T-helper 1 cell treated with Interleukin-12 subunit alpha and Interleukin-12 subunit beta and Interleukin-4 antibody, amounts not matched to agents 30 μg/mL and 1 μg/mL, for 36 hours (primary cell): ENCODE data around the gene RAPGEF3.
A peak's percentile ranks its signal among the peaks of the same experiment; 100 is the strongest.

Experiments used
- H3K27ac Mint-ChIP-seq: one replicate; pipeline ENCODE4 v1.8.0; 2021; ENCODE audit warnings: mild to moderate bottlenecking, mixed read lengths
- H3K27me3 Mint-ChIP-seq: one replicate; pipeline ENCODE4 v1.8.0; 2021; ENCODE audit warnings: low read depth, mixed read lengths
- H3K36me3 Mint-ChIP-seq: one replicate; pipeline ENCODE4 v1.8.0; 2021; ENCODE audit warnings: low read depth, mixed read lengths
- H3K4me1 Mint-ChIP-seq: one replicate; pipeline ENCODE4 v1.8.0; 2021; ENCODE audit warnings: low read depth, mixed read lengths
- H3K4me3 Mint-ChIP-seq: one replicate; pipeline ENCODE4 v1.8.0; 2021; ENCODE audit warnings: mild to moderate bottlenecking, moderate library complexity, mixed read lengths
- H3K9me3 Mint-ChIP-seq: one replicate; pipeline ENCODE4 v1.8.0; 2021; ENCODE audit warnings: mixed read lengths

RAPGEF3 gene, protein sequence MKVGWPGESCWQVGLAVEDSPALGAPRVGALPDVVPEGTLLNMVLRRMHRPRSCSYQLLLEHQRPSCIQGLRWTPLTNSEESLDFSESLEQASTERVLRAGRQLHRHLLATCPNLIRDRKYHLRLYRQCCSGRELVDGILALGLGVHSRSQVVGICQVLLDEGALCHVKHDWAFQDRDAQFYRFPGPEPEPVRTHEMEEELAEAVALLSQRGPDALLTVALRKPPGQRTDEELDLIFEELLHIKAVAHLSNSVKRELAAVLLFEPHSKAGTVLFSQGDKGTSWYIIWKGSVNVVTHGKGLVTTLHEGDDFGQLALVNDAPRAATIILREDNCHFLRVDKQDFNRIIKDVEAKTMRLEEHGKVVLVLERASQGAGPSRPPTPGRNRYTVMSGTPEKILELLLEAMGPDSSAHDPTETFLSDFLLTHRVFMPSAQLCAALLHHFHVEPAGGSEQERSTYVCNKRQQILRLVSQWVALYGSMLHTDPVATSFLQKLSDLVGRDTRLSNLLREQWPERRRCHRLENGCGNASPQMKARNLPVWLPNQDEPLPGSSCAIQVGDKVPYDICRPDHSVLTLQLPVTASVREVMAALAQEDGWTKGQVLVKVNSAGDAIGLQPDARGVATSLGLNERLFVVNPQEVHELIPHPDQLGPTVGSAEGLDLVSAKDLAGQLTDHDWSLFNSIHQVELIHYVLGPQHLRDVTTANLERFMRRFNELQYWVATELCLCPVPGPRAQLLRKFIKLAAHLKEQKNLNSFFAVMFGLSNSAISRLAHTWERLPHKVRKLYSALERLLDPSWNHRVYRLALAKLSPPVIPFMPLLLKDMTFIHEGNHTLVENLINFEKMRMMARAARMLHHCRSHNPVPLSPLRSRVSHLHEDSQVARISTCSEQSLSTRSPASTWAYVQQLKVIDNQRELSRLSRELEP

DNA sequence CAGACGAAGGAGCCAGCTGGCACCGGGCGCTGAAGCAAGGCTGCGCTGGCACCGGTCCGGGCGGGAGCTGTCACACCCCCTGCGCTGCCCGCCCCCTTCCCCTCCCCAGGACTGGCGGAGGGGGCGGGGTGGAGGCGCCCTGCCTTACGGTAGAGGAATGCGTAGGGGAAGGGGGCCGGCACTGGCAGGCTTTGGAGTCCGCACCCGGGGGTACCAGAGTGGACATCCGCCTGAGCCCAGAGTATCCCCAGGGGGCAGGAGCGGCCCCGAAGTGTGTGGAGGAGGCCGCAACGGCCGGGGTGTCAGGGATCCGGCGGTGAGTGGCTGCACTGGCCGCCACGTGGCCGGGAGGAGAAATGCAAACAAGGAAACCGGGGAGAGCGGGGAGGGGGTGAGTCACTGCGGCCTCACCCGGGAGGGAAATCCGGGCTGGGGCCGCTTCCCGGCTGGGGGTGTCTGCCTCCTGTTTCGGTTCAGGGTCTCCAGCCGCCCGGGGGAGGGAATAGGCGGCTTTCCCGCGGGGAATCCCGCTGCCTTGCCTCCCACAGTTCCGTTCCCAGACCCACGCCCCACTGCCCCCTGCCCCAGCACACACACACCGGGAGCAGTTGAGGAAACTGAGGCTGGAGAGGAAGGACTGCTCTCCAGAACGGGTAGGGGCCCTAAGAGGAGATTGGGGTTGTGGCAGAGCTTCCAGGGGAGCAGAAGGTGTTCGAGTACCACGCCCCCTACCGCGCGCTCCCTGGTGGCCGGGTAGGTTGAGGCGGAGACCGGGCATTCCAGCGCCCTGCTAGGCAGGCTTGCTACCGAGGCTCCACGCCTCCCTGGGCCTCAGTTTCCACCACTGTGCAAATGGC lies at the start of gene RAPGEF3:
TSS of gene RAPGEF3 (minus strand) at position 47 of the 857 bp plus-strand sequence. CDS start 324 bp downstream, outside the sequence.
- Mint-ChIP-seq H3K27ac (no peak within 1 kb of the TSS), H3K36me3 (no peaks in the 10 kb centered on the region), H3K9me3 (no peaks in the 10 kb centered on the region), H3K4me3 (peak within 1 kb of the TSS; percentile 67), H3K4me1 (peaks cover 37% of the 10 kb centered on the region), H3K27me3 (no peaks in the 10 kb centered on the region)

DNA sequence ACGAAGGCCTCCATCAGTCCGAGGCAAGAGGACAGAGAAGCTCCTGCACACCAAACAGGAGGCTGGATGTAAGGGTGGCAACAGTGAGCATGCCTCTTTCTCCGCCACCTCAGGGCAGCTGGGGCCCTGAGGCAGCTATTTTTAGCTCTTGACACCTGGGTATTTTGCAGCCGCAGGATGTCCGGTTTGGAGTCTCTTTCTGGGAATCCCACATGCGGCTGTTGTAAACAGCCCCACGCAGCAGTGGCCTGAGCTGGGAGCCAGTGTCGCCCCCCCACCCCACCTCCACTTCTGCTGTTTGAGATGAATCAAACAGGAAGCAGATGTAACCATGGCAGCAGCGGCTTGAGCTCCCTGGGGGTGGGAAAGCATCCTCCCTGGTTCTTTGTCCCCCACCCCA lies 49.4 kb upstream of the RAPGEF3 start:
- H3K9me3 Mint-ChIP-seq, result no peaks in the 10 kb centered on the region
- peaks cover 35% of the 10 kb centered on the region for H3K36me3 Mint-ChIP-seq
- peak overlapping the region; percentile 81 for H3K4me3 Mint-ChIP-seq
- H3K27me3 Mint-ChIP-seq, result no peaks in the 10 kb centered on the region
- peaks cover 85% of the 10 kb centered on the region for H3K4me1 Mint-ChIP-seq
- H3K27ac Mint-ChIP-seq, result peak overlapping the region; percentile 95

DNA sequence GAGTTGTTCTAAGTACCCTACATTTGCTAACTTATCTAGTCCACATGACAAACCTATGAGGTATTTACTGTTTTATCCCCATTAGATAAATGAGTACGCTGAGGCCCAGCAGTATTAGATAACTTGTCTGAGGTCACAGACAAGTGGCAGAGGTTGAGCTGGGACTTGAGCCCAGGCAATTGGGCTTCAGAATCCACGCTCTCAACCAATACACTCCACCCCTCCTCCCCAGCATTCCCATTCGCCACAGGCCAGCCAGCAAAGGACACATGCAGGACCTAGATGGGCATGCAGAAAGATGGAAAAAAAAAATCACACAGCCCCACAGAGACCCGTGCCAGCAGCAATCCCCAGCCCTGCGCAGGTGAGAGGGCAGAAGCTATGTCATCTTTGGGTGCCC lies 48.7 kb upstream of the RAPGEF3 start:
- Mint-ChIP-seq H3K9me3 (no peaks in the 10 kb centered on the region), H3K36me3 (peaks cover 35% of the 10 kb centered on the region), H3K4me1 (peaks cover 90% of the 10 kb centered on the region), H3K4me3 (peak overlapping the region; percentile 81), H3K27me3 (no peaks in the 10 kb centered on the region), H3K27ac (peak overlapping the region; percentile 95)

DNA sequence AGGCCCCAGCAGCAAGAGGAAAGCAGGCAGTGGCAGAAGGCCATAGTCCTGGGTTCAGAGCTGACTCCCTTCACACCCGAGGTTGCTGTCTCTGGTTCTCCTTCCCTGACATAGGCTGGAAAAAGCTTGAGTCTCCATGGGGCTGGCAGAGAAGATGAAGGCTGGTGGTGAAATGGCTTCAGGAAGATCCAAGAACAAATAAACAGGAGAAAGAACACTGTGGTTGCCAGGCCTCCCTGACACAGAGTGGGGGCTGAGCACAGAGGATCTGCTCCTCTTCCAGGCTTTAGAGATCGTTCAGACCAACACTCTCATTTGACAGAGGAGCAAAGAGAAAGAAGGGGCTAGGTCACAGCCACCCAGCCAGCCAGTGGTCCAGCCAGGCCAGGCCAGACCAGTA lies 46.7 kb upstream of the RAPGEF3 start:
- H3K36me3 Mint-ChIP-seq, result peaks cover 29% of the 10 kb centered on the region
- H3K4me1 Mint-ChIP-seq, result peaks cover 87% of the 10 kb centered on the region
- H3K27me3 Mint-ChIP-seq, result no peaks in the 10 kb centered on the region
- H3K27ac Mint-ChIP-seq, result peak overlapping the region; percentile 88
- H3K4me3 Mint-ChIP-seq, result peak overlapping the region; percentile 52
- no peaks in the 10 kb centered on the region for H3K9me3 Mint-ChIP-seq

DNA sequence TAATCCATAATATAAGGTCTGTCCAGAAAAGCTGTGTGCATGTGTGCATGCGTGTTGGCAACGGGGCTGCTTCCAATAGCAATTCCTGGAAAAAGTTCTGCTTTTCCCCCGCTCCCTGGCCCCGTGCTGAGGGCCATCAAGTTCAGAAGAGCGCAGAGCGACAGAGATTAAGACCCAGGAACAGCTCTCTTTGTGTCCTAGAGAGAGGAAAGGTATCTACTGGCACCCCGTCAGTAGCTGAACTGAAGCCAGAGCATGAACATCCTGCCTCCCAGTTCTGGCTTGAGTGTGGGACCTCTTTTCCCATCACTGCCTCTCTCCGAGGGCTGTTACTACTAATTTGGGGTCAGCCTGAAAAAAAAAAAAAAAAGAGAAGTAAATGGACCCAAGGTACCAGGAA lies 45.5 kb upstream of the RAPGEF3 start:
- Mint-ChIP-seq H3K4me3 (no peak overlapping the region), H3K27ac (peak overlapping the region; percentile 83), H3K36me3 (peaks cover 32% of the 10 kb centered on the region), H3K27me3 (no peaks in the 10 kb centered on the region), H3K4me1 (peaks cover 91% of the 10 kb centered on the region), H3K9me3 (no peaks in the 10 kb centered on the region)

DNA sequence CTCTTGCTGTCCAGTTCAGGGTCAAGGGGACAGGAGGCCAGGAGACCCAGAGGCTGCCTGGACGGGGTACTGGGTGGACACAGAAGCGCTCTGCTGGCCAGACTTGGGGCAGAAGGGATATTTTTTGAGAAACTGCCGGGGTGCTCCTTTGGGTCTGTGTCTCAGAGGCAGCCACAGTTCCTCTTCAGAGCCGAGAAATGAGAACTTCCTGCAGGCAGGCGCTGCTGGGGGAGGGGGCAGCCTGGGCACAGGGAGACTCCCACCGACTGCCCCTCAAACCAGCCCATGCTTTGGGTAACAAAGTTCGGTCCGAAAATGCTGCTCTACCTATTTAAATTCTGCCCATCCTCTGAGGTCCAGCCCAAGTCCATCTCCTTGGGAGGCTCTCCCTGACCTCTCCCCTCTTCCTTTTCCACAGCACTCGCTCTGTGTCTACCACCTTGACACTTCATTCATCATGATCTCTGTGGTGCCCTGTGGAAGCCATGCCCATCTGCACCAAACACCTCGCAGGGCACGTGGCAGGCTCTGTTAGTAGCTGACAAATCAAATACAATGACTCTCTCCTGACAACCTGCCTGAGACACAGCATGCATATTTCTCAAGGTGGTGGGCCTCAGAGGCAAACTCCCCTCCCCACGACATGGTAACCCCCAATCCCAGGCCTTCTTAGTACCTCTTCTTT lies 44.7 kb upstream of the RAPGEF3 start:
- no peaks in the 10 kb centered on the region for H3K27me3 Mint-ChIP-seq
- peaks cover 33% of the 10 kb centered on the region for H3K36me3 Mint-ChIP-seq
- H3K4me3 Mint-ChIP-seq, result peak overlapping the region; percentile 73
- H3K9me3 Mint-ChIP-seq, result no peaks in the 10 kb centered on the region
- peak overlapping the region; percentile 83 for H3K27ac Mint-ChIP-seq
- peaks cover 85% of the 10 kb centered on the region for H3K4me1 Mint-ChIP-seq

DNA sequence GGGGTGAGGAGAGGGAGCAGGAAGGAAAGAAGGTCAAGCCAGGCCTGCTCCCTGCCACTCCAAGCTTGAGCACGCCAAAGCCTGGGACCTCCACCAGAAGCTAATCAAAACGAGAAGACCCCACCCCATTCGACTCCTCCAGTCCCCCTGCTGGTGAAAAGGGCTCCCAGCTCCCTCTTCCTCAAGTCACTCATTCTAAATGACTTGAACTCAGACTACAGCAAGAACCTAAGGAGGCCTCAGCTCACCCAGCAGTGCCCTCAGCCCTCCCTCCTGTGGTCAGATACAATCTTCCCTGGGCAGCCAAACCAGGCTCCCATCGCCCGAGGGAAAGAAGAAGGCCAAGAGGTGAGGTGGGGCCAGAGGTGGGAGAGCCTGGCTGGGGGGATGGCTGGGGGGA lies 43.6 kb upstream of the RAPGEF3 start:
- Mint-ChIP-seq H3K27me3 (no peaks in the 10 kb centered on the region), H3K27ac (peak overlapping the region; percentile 83), H3K4me1 (peaks cover 76% of the 10 kb centered on the region), H3K4me3 (peak overlapping the region; percentile 65), H3K36me3 (peaks cover 36% of the 10 kb centered on the region), H3K9me3 (no peaks in the 10 kb centered on the region)

DNA sequence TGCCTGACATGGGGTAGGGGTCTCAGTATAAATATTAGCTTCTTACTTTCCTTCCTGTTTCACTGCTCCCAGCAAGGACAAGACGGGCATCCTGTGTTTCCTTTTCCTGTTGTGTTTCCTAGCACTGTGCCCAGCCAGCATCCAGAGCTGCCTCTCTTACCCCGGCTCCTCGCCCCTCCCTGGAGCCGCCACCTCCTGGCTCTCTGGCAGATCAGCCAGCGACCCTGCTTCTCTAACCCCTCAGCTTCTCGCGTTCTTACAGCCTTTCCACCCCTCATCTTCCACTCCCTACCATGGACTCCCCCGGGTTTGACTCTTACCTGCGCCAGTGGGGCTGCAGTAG lies 43.2 kb upstream of the RAPGEF3 start:
- H3K36me3 Mint-ChIP-seq, result peaks cover 35% of the 10 kb centered on the region
- H3K4me1 Mint-ChIP-seq, result peaks cover 72% of the 10 kb centered on the region
- no peaks in the 10 kb centered on the region for H3K27me3 Mint-ChIP-seq
- H3K4me3 Mint-ChIP-seq, result peak overlapping the region; percentile 65
- peak overlapping the region; percentile 83 for H3K27ac Mint-ChIP-seq
- no peaks in the 10 kb centered on the region for H3K9me3 Mint-ChIP-seq

DNA sequence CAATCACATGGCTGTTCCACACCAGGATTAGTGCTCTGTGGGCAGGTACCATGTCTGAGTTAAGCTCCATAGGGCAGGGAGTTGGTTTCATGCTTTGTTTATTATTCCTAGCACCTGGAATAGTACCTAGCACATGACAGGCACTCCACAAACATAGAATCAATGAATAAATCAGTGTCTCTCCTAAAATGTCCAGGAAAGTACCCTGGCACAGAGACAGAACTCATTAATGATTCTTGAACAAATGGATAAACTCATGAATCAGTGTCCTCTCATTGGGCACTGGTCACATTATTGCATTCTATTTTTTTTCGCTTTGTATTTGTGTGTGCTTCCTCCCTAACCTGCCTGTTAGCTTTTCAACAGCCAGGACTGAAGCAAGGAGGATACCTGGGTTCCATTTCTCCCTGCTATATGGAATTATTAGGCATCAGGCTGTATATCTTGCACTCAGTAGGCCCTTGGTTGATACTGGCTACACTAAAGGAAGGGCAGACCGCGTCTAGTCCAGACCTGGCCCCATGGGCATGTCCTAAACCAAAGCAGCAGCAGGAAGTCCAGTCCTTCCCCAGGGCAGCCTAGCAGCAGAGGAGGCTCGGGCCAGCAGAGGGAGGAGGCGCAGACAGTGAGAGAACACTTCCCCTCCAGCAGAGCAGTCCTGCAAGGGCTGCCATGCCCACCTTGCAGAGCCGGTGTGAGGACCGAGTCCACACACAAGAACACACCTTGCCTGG lies 42.7 kb upstream of the RAPGEF3 start:
- no peak overlapping the region for H3K4me3 Mint-ChIP-seq
- H3K27ac Mint-ChIP-seq, result peak overlapping the region; percentile 74
- peaks cover 35% of the 10 kb centered on the region for H3K36me3 Mint-ChIP-seq
- no peaks in the 10 kb centered on the region for H3K9me3 Mint-ChIP-seq
- no peaks in the 10 kb centered on the region for H3K27me3 Mint-ChIP-seq
- H3K4me1 Mint-ChIP-seq, result peaks cover 66% of the 10 kb centered on the region

DNA sequence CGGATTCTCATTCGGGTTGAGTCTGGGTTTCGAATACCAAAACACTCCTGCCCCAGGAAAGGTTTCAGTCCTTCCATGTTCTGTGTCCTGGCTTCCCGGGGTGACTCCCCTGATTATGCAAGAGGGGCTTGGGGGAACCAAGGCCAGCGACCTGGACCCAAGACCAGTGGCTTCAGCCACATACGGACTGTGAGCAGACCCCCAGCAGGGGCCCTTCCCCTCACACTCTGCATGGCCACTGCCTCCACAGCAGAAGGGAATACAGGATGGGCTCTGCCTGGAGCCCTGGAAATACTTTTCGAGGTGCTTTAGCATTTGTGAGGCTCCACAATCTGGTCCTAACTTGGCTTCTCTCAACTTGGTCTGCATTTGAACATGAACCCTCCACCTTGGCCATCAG lies 41.9 kb upstream of the RAPGEF3 start:
- Mint-ChIP-seq H3K4me3 (no peak overlapping the region), H3K36me3 (peaks cover 36% of the 10 kb centered on the region), H3K27me3 (no peaks in the 10 kb centered on the region), H3K27ac (peak overlapping the region; percentile 74), H3K4me1 (peaks cover 59% of the 10 kb centered on the region), H3K9me3 (no peaks in the 10 kb centered on the region)

DNA sequence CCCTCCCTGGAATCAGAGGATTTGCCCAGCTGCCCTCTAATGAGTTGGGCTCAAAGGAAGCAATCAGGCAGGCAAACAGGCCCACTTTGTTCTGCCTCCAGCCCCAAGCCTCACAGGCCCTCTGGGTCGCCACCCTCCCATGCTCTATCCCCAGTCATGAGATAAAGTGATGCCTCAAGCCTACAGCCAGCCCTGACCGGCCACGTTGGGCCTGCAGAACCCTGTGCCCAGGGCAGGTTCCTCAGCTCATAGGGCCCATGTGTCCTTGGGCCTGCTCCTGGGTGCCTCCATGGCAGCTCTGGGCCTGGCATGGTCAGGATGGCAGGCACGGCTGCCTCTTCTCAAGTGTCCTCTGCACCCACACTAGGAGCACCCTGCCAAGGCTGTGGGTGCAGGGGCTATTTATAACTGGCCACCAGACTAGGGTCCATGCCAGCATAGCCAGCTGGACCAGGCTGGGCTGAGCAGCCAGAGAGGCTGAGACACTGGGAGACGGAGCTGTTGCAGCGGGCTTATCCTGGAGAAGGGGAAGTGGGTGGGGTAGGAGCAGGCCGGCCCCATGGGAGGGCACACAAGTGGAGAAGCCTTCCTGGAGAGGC lies 40.8 kb upstream of the RAPGEF3 start:
- no peak overlapping the region for H3K4me3 Mint-ChIP-seq
- H3K4me1 Mint-ChIP-seq, result peaks cover 47% of the 10 kb centered on the region
- H3K9me3 Mint-ChIP-seq, result no peaks in the 10 kb centered on the region
- H3K27ac Mint-ChIP-seq, result peak overlapping the region; percentile 49
- peaks cover 27% of the 10 kb centered on the region for H3K36me3 Mint-ChIP-seq
- no peaks in the 10 kb centered on the region for H3K27me3 Mint-ChIP-seq

DNA sequence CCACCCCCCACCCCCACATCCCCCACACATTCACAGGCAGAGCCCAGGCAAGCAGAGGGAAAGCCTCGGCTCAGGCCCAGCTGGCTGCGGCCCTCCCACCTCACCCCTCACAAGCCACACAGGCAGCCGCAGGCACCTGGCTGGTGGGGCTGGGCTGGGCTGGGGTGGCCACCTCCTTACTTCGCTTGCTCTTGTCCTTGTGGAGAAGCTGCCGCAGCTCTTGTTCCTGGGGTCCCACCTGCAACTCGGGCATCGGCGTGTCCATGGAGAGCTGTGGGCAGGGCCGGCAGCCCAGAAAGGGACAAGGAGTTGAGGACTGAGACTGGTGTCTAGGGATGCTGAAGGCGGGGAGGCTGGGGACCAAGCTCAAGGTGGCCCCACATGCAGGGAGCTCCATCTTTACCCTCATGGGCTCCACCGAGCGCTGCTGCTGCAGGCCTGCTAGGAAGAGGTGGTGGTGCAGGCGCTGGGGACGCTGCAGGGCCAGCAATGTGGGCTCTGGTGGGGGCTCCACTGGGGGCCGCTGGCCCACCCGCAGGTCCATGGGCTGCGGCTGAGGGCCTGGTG lies 39.8 kb upstream of the RAPGEF3 start:
- peaks cover 30% of the 10 kb centered on the region for H3K36me3 Mint-ChIP-seq
- peaks cover 41% of the 10 kb centered on the region for H3K4me1 Mint-ChIP-seq
- no peaks in the 10 kb centered on the region for H3K9me3 Mint-ChIP-seq
- no peak overlapping the region for H3K4me3 Mint-ChIP-seq
- no peaks in the 10 kb centered on the region for H3K27me3 Mint-ChIP-seq
- H3K27ac Mint-ChIP-seq, result no peak overlapping the region

DNA sequence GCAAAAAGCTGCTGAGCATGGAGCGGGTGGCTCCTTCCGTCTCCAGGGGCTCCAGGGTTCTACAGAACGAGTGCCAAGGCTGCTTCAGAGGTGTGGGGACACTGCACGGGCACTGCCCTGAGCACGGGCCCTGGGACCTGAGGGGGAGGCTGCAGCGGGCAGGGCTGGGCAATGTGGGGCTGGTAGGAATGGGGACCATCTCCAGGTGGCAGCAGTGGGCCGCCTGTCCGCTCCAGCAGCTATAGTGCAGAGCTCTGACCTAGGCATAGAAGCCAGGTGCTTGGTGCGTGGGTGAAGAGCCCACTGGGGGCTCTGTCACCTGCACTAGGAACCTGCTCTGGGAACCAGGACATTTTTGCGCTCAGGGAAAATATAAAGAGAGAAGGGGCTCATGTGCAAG lies 38.8 kb upstream of the RAPGEF3 start:
- Mint-ChIP-seq H3K36me3 (peaks cover 34% of the 10 kb centered on the region), H3K27ac (peak overlapping the region; percentile 79), H3K9me3 (no peaks in the 10 kb centered on the region), H3K4me1 (peaks cover 31% of the 10 kb centered on the region), H3K4me3 (no peak overlapping the region), H3K27me3 (no peaks in the 10 kb centered on the region)
